Parathyroid adenoma (tissue), 2 donors: Measurements from ENCODE around the gene MYCBP2.
"Not testable (repeated sequence)": the region's sequence is repeated elsewhere in the genome, so short reads cannot be mapped to it uniquely, and the experiment has no call there.

ENCODE experiments used
- H2AFZ ChIP-seq: fragments of 300-600 bp; sonication (generic); one replicate; pipeline ENCODE4 v1.7.0; 2017; ENCODE audit warnings: antibody characterized with exemption, mild to moderate bottlenecking
- H3K27ac ChIP-seq: fragments of 300-600 bp; sonication (generic); one replicate; pipeline ENCODE4 v1.7.0; 2017
- H3K27me3 ChIP-seq: fragments of 300-600 bp; sonication (generic); one replicate; pipeline ENCODE4 v1.7.0; 2017; ENCODE audit warnings: low read length; ENCODE audit not compliant: control insufficient read depth, insufficient read depth
- H3K36me3 ChIP-seq: fragments of 300-600 bp; sonication (generic); one replicate; pipeline ENCODE4 v1.7.0; 2017; ENCODE audit warnings: low read length; ENCODE audit not compliant: control insufficient read depth, insufficient read depth
- H3K4me1 ChIP-seq: fragments of 300-600 bp; sonication (generic); one replicate; pipeline ENCODE4 v1.7.0; 2017; ENCODE audit warnings: control low read depth
- H3K4me2 ChIP-seq: fragments of 300-600 bp; sonication (generic); one replicate; pipeline ENCODE4 v1.7.0; 2017; ENCODE audit warnings: low read length
- H3K4me3 ChIP-seq: fragments of 300-600 bp; sonication (generic); one replicate; pipeline ENCODE4 v1.7.0; 2017; ENCODE audit warnings: low read depth, low read length
- H3K79me2 ChIP-seq: fragments of 300-600 bp; sonication (generic); one replicate; pipeline ENCODE4 v1.7.0; 2017; ENCODE audit warnings: control low read depth
- H3K9ac ChIP-seq: fragments of 300-600 bp; sonication (generic); one replicate; pipeline ENCODE4 v1.7.0; 2017; ENCODE audit warnings: mild to moderate bottlenecking
- H3K9me3 ChIP-seq: fragments of 300-600 bp; sonication (generic); one replicate; pipeline ENCODE4 v1.7.0; 2017; ENCODE audit warnings: low read length; ENCODE audit not compliant: control insufficient read depth
- TF ChIP-seq, protein P1 (sequence below): fragments of 300-600 bp; sonication (generic); IDR thresholded peaks from one replicate; pipeline ENCODE4 v1.7.0; 2017; ENCODE audit warnings: antibody characterized with exemption, mild to moderate bottlenecking
- donor health status: primary hyperparathyroidism.

The MYCBP2 gene

DNA sequence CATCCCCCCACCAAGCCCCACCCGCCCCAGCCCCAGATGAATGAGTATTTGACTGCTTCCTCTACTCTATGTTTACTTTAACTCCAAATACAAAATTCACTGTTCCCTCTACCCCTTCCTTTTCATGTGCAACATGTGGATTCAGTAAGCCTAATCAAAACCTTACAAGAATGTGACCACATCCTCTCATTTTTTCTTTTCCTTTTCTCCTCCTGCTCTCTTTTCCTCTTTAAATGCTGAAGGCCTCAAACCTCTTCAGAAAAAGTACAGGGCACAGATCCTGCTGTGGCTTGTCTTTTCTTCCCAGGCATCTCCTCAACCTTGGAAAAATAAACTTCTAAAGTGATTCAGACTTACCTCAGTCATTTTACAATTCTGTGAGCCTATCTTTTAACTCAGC, 119.0 kb downstream of the MYCBP2 start:
- no peaks in the 10 kb centered on the region for H3K27me3 ChIP-seq
- no peak overlapping the region for H3K4me3 ChIP-seq
- no peak overlapping the region for H2AFZ ChIP-seq
- H3K4me1 ChIP-seq = no peaks in the 10 kb centered on the region
- TF ChIP-seq, protein P1, sequence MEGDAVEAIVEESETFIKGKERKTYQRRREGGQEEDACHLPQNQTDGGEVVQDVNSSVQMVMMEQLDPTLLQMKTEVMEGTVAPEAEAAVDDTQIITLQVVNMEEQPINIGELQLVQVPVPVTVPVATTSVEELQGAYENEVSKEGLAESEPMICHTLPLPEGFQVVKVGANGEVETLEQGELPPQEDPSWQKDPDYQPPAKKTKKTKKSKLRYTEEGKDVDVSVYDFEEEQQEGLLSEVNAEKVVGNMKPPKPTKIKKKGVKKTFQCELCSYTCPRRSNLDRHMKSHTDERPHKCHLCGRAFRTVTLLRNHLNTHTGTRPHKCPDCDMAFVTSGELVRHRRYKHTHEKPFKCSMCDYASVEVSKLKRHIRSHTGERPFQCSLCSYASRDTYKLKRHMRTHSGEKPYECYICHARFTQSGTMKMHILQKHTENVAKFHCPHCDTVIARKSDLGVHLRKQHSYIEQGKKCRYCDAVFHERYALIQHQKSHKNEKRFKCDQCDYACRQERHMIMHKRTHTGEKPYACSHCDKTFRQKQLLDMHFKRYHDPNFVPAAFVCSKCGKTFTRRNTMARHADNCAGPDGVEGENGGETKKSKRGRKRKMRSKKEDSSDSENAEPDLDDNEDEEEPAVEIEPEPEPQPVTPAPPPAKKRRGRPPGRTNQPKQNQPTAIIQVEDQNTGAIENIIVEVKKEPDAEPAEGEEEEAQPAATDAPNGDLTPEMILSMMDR = no peak
- H3K27ac ChIP-seq = no peak overlapping the region
- H3K36me3 ChIP-seq = no peaks in the 10 kb centered on the region
- no peak overlapping the region for H3K4me2 ChIP-seq
- no peak overlapping the region for H3K9ac ChIP-seq
- H3K9me3 ChIP-seq = no peaks in the 10 kb centered on the region
- H3K79me2 ChIP-seq = no peaks in the 10 kb centered on the region

DNA sequence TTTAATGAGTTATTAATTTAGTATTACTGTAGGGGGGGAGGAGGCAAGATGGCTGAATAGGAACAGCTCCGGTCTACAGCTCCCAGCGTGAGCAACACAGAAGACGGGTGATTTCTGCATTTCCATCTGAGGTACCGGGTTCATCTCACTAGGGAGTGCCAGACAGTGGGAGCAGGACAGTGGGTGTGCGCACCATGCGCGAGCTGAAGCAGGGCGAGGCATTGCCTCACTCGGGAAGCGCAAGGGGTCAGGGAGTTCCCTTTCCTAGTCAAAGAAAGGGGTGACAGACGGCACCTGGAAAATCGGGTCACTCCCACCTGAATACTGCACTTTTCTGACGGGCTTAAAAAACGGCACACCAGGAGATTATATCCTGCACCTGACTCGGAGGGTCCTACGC, 127.9 kb downstream of the MYCBP2 start:
- H3K79me2 ChIP-seq, H3K4me3 ChIP-seq, H3K9me3 ChIP-seq, H3K27me3 ChIP-seq, H3K4me2 ChIP-seq, H3K9ac ChIP-seq, H3K36me3 ChIP-seq, H2AFZ ChIP-seq, H3K4me1 ChIP-seq, H3K27ac ChIP-seq: not testable (repeated sequence)

DNA sequence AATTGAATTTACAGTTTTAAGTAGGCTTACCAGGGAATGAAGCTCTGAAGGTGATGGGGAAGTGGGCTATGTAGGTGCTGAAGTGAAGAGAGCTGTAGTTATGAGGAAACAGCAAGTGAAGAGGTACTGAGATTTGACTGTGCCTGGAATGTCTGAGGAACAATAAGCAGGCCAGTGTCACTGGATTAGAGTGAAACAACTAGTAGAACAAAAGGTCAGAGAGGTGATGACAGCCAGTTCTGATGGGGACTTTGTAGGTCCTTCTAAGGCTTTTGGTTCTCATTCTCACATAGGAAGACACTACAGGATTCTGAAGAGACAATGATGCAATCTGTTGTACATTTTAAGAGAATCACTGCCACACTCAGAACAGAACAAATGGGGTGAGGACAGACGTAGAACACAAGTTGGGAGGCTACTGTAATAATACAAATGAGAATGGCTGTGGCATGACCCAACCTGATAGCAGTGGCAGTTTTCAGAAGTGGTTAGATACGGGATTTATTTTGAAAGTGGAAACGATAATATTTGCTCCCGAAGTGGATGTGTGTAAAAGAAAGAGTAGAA, 130.8 kb downstream of the MYCBP2 start:
- Histone ChIP-seq H2AFZ (no peak overlapping the region), H3K79me2 (no peaks in the 10 kb centered on the region), H3K36me3 (no peaks in the 10 kb centered on the region), H3K27me3 (no peaks in the 10 kb centered on the region), H3K4me3 (no peak overlapping the region), H3K27ac (no peak overlapping the region), H3K9me3 (no peaks in the 10 kb centered on the region), H3K4me1 (no peaks in the 10 kb centered on the region), H3K9ac (no peak overlapping the region), H3K4me2 (no peak overlapping the region)
- TF ChIP-seq, protein P1 = no peak

DNA sequence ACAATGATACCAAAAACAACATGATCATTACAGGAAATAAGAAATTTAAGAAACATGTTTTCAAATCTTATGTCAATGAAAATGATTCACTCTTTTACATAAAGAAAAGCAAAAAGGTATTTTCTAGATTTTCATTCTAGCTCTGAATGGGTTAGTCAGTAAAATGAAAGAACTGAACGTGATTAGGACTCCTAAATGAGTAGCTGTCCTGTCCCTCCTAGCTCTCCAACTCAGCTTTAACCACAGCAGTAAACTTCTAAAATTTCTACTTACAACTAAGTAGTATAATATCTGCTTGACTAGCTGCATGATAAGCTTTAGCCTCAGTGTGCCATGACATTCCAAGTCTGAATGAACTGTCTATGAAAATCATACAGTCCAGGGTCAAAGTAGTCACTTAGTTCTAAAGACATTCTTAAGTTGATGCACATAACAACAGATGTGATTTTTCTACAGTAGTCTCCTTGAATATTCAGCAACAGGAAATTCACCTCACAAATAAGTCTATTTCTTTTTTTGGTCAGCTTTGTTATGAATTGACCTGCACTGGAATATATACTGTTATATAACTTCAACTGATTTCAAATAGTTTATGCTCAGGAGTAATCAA, 136.4 kb downstream of the MYCBP2 start:
- TF ChIP-seq, protein P1 = no peak

DNA sequence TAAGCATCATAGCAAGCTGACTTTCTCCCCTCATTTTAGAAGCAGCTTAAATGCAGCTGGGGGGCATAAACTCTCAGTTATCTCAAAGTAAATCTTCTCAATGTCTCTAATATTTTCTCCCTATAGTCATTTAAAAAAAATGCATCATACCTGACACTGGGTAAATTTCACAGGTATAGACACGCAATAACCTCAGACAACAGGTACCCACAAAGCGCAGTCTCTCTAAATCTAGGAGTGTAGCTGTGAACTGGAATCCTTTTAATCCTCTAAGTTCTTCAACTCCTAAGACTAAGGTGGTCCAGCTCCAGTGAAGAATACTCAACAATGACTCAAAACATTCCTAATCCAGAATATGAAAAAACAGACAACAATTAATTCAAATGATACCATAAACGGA, 141.2 kb downstream of the MYCBP2 start:
- Histone ChIP-seq H3K27ac (no peak overlapping the region), H3K4me1 (no peaks in the 10 kb centered on the region), H3K36me3 (no peaks in the 10 kb centered on the region), H3K4me3 (no peak overlapping the region), H2AFZ (no peak overlapping the region), H3K27me3 (no peaks in the 10 kb centered on the region), H3K9ac (no peak overlapping the region), H3K4me2 (no peak overlapping the region), H3K79me2 (no peaks in the 10 kb centered on the region), H3K9me3 (no peaks in the 10 kb centered on the region)
- TF ChIP-seq, protein P1 = no peak

More for the DNA sequence above, 136.4 kb downstream of the MYCBP2 start:
- Histone ChIP-seq H3K4me2 (no peak overlapping the region), H3K79me2 (no peaks in the 10 kb centered on the region), H3K4me3 (no peak overlapping the region), H3K9me3 (no peaks in the 10 kb centered on the region), H3K9ac (no peak overlapping the region), H2AFZ (no peak overlapping the region), H3K27me3 (no peaks in the 10 kb centered on the region), H3K4me1 (no peaks in the 10 kb centered on the region), H3K36me3 (no peaks in the 10 kb centered on the region), H3K27ac (no peak overlapping the region)
